ENCODE measurements around the gene DEAF1.
"Not testable (repeated sequence)": the region's sequence is repeated elsewhere in the genome, so short reads cannot be mapped to it uniquely, and the experiment has no call there.

DEAF1 gene

GRCh38 chr11:737366-737765 is 42.3 kb upstream of the DEAF1 start:
- Histone ChIP-seq H3K4me3 (replicated peaks; ENCODE audit: insufficient read depth, low read length) (no peak overlapping the region), H3K27me3 (ENCODE audit: insufficient read depth, poor library complexity, severe bottlenecking) (no peaks in the 10 kb centered on the region), H3K27ac (replicated peaks) (peak overlapping the region; percentile 55)
- TF ChIP-seq POLR2AphosphoS5 (IDR thresholded peaks at IDR 0.05; ENCODE audit: low read depth) (peak; percentile 47; the same call in 1 of the 2 replicates), REST (IDR thresholded peaks at IDR 0.05; ENCODE audit: insufficient replicate concordance, low read depth) (no peak), GABPA (IDR thresholded peaks at IDR 0.05; ENCODE audit: low read depth) (no peak)
- peak in 1 of 2 experiments; percentile 59 for DNase-seq (ENCODE audit: low read depth in 1 of 2, low spot score in 1 of 2)

GRCh38 chr11:734541-734940 is 39.5 kb upstream of the DEAF1 start:
- H3K4me3 ChIP-seq (replicated peaks; ENCODE audit: insufficient read depth, low read length); H3K27me3 ChIP-seq (ENCODE audit: insufficient read depth, poor library complexity, severe bottlenecking); DNase-seq (ENCODE audit: low read depth in 1 of 2, low spot score in 1 of 2); H3K27ac ChIP-seq (replicated peaks): not testable (repeated sequence)

- TF ChIP-seq REST (IDR thresholded peaks at IDR 0.05; ENCODE audit: insufficient replicate concordance, low read depth) (no peak), CTCF (IDR thresholded peaks at IDR 0.05; ENCODE audit: insufficient read depth, low read length) (no peak), POLR2AphosphoS5 (IDR thresholded peaks at IDR 0.05; ENCODE audit: low read depth) (no peak), GABPA (IDR thresholded peaks at IDR 0.05; ENCODE audit: low read depth) (no peak), SPI1 (IDR thresholded peaks at IDR 0.05; ENCODE audit: borderline replicate concordance, low read depth) (no peak)
- peak in 1 of 2 experiments; percentile 47 for DNase-seq (ENCODE audit: low read depth in 1 of 2, low spot score in 1 of 2)
- no peak overlapping the region for H3K4me3 ChIP-seq (replicated peaks; ENCODE audit: insufficient read depth, low read length)
- no peaks in the 10 kb centered on the region for H3K27me3 ChIP-seq (ENCODE audit: insufficient read depth, poor library complexity, severe bottlenecking)
- H3K27ac ChIP-seq (replicated peaks) = no peak overlapping the region
These were observed 38.0 kb upstream of the DEAF1 start for GRCh38 chr11:733072-733471.

GRCh38 chr11:729492-730074 is 34.6 kb upstream of the DEAF1 start:
- Histone ChIP-seq H3K27me3 (ENCODE audit: insufficient read depth, poor library complexity, severe bottlenecking) (no peaks in the 10 kb centered on the region), H3K4me3 (replicated peaks; ENCODE audit: insufficient read depth, low read length) (no peak overlapping the region; the same call in 1 of the 2 replicates), H3K27ac (replicated peaks) (peak overlapping the region; percentile 83)
- peak; percentile 45 to 71 for DNase-seq (ENCODE audit: low read depth in 1 of 2, low spot score in 1 of 2)
- TF ChIP-seq SPI1 (IDR thresholded peaks at IDR 0.05; ENCODE audit: borderline replicate concordance, low read depth) (peak; percentile 85), GABPA (IDR thresholded peaks at IDR 0.05; ENCODE audit: low read depth) (no peak)

GRCh38 chr11:728901-729491 is 34.0 kb upstream of the DEAF1 start:
- no peak for TF ChIP-seq CTCF (IDR thresholded peaks at IDR 0.05; ENCODE audit: insufficient read depth, low read length)
- TF ChIP-seq REST (IDR thresholded peaks at IDR 0.05; ENCODE audit: insufficient replicate concordance, low read depth) = no peak
- no peak for TF ChIP-seq POLR2AphosphoS5 (IDR thresholded peaks at IDR 0.05; ENCODE audit: low read depth)
- TF ChIP-seq SPI1 (IDR thresholded peaks at IDR 0.05; ENCODE audit: borderline replicate concordance, low read depth) = no peak
- no peak for TF ChIP-seq GABPA (IDR thresholded peaks at IDR 0.05; ENCODE audit: low read depth)
- Histone ChIP-seq H3K27me3 (ENCODE audit: insufficient read depth, poor library complexity, severe bottlenecking) (no peaks in the 10 kb centered on the region), H3K27ac (replicated peaks) (peak overlapping the region; percentile 83), H3K4me3 (replicated peaks; ENCODE audit: insufficient read depth, low read length) (no peak overlapping the region; the same call in 1 of the 2 replicates)
- DNase-seq (ENCODE audit: low read depth in 1 of 2, low spot score in 1 of 2) = no peak
